ENCODE results near the gene SUCLG2.

The SUCLG2 gene

GRCh38 chr3:67684211-67684610 lies 29.8 kb upstream of the SUCLG2 start:
- H3K9ac ChIP-seq = no peak overlapping the region
- no peaks in the 10 kb centered on the region for H3K27me3 ChIP-seq
- no peaks in the 10 kb centered on the region for H3K36me3 ChIP-seq
- no peak overlapping the region for H3K4me3 ChIP-seq
- no peaks in the 10 kb centered on the region for H3K9me3 ChIP-seq
- H3K27ac ChIP-seq = no peak overlapping the region
- peaks cover 35% of the 10 kb centered on the region for H3K4me1 ChIP-seq
- no peaks in the 10 kb centered on the region for H4K20me1 ChIP-seq
- peak overlapping the region; percentile 11; the same call in 1 of the 2 replicates for H3K4me2 ChIP-seq
- TF ChIP-seq Cebpa-rat (IDR thresholded peaks at IDR 0.05) = no peak

- Histone ChIP-seq H3K9ac (no peak overlapping the region), H3K27me3 (no peaks in the 10 kb centered on the region), H3K4me3 (no peak overlapping the region), H3K27ac (no peak overlapping the region), H4K20me1 (no peaks in the 10 kb centered on the region), H3K4me1 (peaks cover 35% of the 10 kb centered on the region), H3K4me2 (peak overlapping the region; percentile 11), H3K36me3 (no peaks in the 10 kb centered on the region), H3K9me3 (no peaks in the 10 kb centered on the region)
- no peak for TF ChIP-seq Cebpa-rat (IDR thresholded peaks at IDR 0.05)
These were observed 29.1 kb upstream of the SUCLG2 start for GRCh38 chr3:67683522-67683921.

GRCh38 chr3:67678665-67679064 lies 24.3 kb upstream of the SUCLG2 start:
- H3K4me2 ChIP-seq = no peak overlapping the region
- H3K27me3 ChIP-seq = no peaks in the 10 kb centered on the region
- peaks cover 7% of the 10 kb centered on the region; the same call in 1 of the 2 replicates for H3K4me1 ChIP-seq
- H3K4me3 ChIP-seq = no peak overlapping the region
- no peaks in the 10 kb centered on the region for H3K36me3 ChIP-seq
- no peaks in the 10 kb centered on the region for H3K9me3 ChIP-seq
- H3K27ac ChIP-seq = no peak overlapping the region
- no peaks in the 10 kb centered on the region for H4K20me1 ChIP-seq
- TF ChIP-seq Cebpa-rat (IDR thresholded peaks at IDR 0.05) = no peak
- H3K9ac ChIP-seq = no peak overlapping the region

GRCh38 chr3:67674055-67674454 lies 19.6 kb upstream of the SUCLG2 start:
- Histone ChIP-seq H3K27ac (no peak overlapping the region), H4K20me1 (no peaks in the 10 kb centered on the region), H3K4me2 (no peak overlapping the region), H3K4me3 (no peak overlapping the region), H3K36me3 (no peaks in the 10 kb centered on the region), H3K4me1 (no peaks in the 10 kb centered on the region), H3K27me3 (no peaks in the 10 kb centered on the region), H3K9ac (no peak overlapping the region), H3K9me3 (no peaks in the 10 kb centered on the region)
- no peak for TF ChIP-seq Cebpa-rat (IDR thresholded peaks at IDR 0.05)

- Histone ChIP-seq H3K4me2 (no peak overlapping the region), H3K27ac (no peak overlapping the region), H3K4me3 (no peak overlapping the region), H3K36me3 (no peaks in the 10 kb centered on the region), H3K27me3 (0 out of 2 replicates have a peak, but pooled peaks cover 4% of the 10 kb centered on the region), H3K9ac (no peak overlapping the region), H4K20me1 (no peaks in the 10 kb centered on the region), H3K9me3 (peaks cover 7% of the 10 kb centered on the region), H3K4me1 (no peaks in the 10 kb centered on the region)
- no peak for TF ChIP-seq Cebpa-rat (IDR thresholded peaks at IDR 0.05)
These were observed 8.3 kb upstream of the SUCLG2 start for GRCh38 chr3:67662733-67663132.

GRCh38 chr3:67661089-67661488 lies 6.7 kb upstream of the SUCLG2 start:
- Histone ChIP-seq H3K27ac (no peak overlapping the region), H3K36me3 (no peaks in the 10 kb centered on the region), H3K4me1 (peaks cover 5% of the 10 kb centered on the region), H3K4me3 (no peak overlapping the region), H4K20me1 (no peaks in the 10 kb centered on the region; the same call in 1 of the 2 replicates), H3K9ac (no peak overlapping the region), H3K27me3 (0 out of 2 replicates have a peak, but pooled peaks cover 10% of the 10 kb centered on the region), H3K9me3 (no peaks in the 10 kb centered on the region; the same call in 1 of the 2 replicates), H3K4me2 (no peak overlapping the region)
- no peak for TF ChIP-seq Cebpa-rat (IDR thresholded peaks at IDR 0.05)

- no peak overlapping the region for H3K27ac ChIP-seq
- no peaks in the 10 kb centered on the region; the same call in 1 of the 2 replicates for H3K9me3 ChIP-seq
- H3K4me3 ChIP-seq = no peak overlapping the region
- no peaks in the 10 kb centered on the region for H3K36me3 ChIP-seq
- peaks cover 34% of the 10 kb centered on the region for H3K4me1 ChIP-seq
- H3K27me3 ChIP-seq = 0 out of 2 replicates have a peak, but pooled peaks cover 10% of the 10 kb centered on the region
- TF ChIP-seq Cebpa-rat (IDR thresholded peaks at IDR 0.05) = no peak
- H3K9ac ChIP-seq = no peak overlapping the region
- no peaks in the 10 kb centered on the region; the same call in 1 of the 2 replicates for H4K20me1 ChIP-seq
- no peak overlapping the region for H3K4me2 ChIP-seq
These were observed 2.8 kb upstream of the SUCLG2 start for GRCh38 chr3:67657192-67657591.

GRCh38 chr3:67656614-67657013 lies 2.2 kb upstream of the SUCLG2 start:
- no peaks in the 10 kb centered on the region for H3K36me3 ChIP-seq
- H3K9me3 ChIP-seq = no peaks in the 10 kb centered on the region; the same call in 1 of the 2 replicates
- no peak overlapping the region for H3K27ac ChIP-seq
- H4K20me1 ChIP-seq = no peaks in the 10 kb centered on the region; the same call in 1 of the 2 replicates
- H3K9ac ChIP-seq = no peak overlapping the region
- peaks cover 34% of the 10 kb centered on the region for H3K4me1 ChIP-seq
- H3K4me3 ChIP-seq = no peak overlapping the region
- H3K4me2 ChIP-seq = peak overlapping the region; percentile 89
- H3K27me3 ChIP-seq = 0 out of 2 replicates have a peak, but pooled peaks cover 10% of the 10 kb centered on the region
- no peak for TF ChIP-seq Cebpa-rat (IDR thresholded peaks at IDR 0.05)

GRCh38 chr3:67655364-67656121 lies 1.1 kb upstream of the SUCLG2 start:
- no peaks in the 10 kb centered on the region; the same call in 1 of the 2 replicates for H3K9me3 ChIP-seq
- no peak for TF ChIP-seq Cebpa-rat (IDR thresholded peaks at IDR 0.05)
- 0 out of 2 replicates have a peak, but pooled peaks cover 10% of the 10 kb centered on the region for H3K27me3 ChIP-seq
- H3K27ac ChIP-seq = no peak overlapping the region
- H3K9ac ChIP-seq = no peak overlapping the region
- H3K36me3 ChIP-seq = no peaks in the 10 kb centered on the region
- H3K4me1 ChIP-seq = peaks cover 41% of the 10 kb centered on the region
- H3K4me3 ChIP-seq = peak overlapping the region; percentile 90
- H3K4me2 ChIP-seq = peak overlapping the region; percentile 89
- no peaks in the 10 kb centered on the region; the same call in 1 of the 2 replicates for H4K20me1 ChIP-seq

GRCh38 chr3:67654844-67655177 lies 399 bp upstream of the SUCLG2 start:
- TF ChIP-seq Cebpa-rat (IDR thresholded peaks at IDR 0.05) = no peak
- H3K4me1 ChIP-seq = peaks cover 47% of the 10 kb centered on the region
- H3K9me3 ChIP-seq = no peaks in the 10 kb centered on the region; the same call in 1 of the 2 replicates
- H3K4me2 ChIP-seq = peak overlapping the region; percentile 89
- peak overlapping the region; percentile 96 for H3K27ac ChIP-seq
- no peaks in the 10 kb centered on the region; the same call in 1 of the 2 replicates for H4K20me1 ChIP-seq
- peak overlapping the region; percentile 90 for H3K4me3 ChIP-seq
- 0 out of 2 replicates have a peak, but pooled peaks cover 10% of the 10 kb centered on the region for H3K27me3 ChIP-seq
- H3K36me3 ChIP-seq = no peaks in the 10 kb centered on the region
- peak overlapping the region; percentile 92 for H3K9ac ChIP-seq
